ENCODE data around the gene B3GNT9.

B3GNT9 gene

GRCh38 chr16:67109407-67110135 is 41.2 kb downstream of the B3GNT9 start, which contains the start of gene PHAF1:
Gene PHAF1 (plus strand): TSS chr16:67109941. CDS start chr16:67110176, 235 bp downstream.
- DNase-seq = peak; percentile 96

GRCh38 chr16:67108931-67109406 is 41.8 kb downstream of the B3GNT9 start:
- no peak for DNase-seq

DNA sequence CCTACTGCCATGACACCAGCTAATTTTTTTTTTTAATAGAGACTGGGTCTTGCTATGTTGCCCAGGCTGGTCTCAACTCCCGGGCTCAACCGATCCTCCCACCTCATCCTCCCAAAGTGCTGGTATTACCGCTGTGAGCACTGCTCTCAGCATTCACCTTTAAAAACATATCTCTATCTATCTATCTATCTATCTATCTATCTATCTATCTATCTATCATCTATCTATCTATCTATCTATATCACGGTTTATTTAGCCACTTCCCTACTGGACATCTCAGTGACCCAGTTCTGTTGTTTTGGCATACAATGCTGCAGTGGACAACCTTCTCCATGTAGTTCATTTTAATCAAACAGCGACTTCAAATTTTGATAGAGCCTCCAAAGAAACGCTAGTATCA is 42.3 kb downstream of the B3GNT9 start:
- DNase-seq = no peak

DNA sequence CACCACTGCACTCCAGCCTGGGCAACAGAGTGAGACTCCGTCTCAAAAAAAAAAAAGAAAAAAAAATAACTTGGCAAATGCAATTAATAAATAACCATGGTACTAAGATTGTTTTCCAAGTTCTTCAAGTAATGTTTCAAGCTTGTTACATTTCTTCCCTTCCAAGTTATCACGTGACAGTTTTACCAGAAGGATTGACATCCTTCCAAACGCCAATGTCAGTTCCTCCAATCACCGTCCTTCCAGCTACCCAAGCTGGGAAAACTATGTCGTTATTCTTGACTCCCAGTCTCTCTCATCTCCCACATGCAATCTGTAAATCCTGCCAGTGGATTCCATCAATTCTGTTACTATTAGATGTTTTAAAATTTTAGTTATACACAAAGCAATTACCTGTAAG is 44.9 kb downstream of the B3GNT9 start:
- no peak for DNase-seq

DNA sequence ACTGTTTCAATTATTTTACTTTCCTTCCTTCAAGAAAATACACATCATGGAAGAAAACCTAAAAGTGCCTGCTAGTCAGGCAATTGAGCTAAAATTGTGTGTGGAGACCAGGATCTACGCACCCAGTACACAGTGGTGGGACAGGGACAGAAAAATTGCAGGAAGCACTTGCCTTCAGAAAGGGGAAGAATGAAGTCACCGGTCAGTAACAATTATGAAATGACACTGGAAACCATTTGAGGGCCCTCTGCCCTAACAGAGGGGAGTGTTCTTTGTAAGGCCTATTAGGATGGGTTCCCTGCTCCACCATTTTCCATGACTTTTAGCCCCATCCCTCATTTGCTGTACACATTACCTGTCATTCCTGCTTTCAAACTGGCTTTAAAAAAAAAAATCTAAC is 45.6 kb downstream of the B3GNT9 start:
- peak; percentile 79 for DNase-seq

DNA sequence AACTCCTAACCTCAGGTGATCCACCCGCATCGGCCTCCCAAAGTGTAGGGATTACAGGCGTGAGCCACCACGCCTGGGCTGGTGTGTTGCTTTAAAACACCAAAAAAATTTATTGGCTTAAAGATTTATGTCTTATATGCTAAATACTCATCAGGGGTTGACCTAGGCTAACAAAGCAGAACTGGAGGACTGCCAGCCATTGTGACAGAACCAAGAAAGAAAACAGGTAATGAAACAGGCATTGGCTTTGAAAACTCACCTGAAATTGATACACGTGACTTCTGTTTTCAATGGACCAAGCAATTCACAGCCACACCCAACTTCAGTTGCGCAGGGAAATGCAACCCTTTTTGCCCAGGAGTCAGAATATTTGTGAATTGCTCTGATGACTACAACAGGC is 46.0 kb downstream of the B3GNT9 start:
- peak; percentile 13 for DNase-seq

- no peak for DNase-seq
Measured at GRCh38 chr16:67104061-67104460, 46.7 kb downstream of the B3GNT9 start.

GRCh38 chr16:67101311-67102082 is 49.3 kb downstream of the B3GNT9 start:
- peak; percentile 9 for DNase-seq

- DNase-seq = peak; percentile 27
Measured at GRCh38 chr16:67100569-67101310, 50.1 kb downstream of the B3GNT9 start.

DNA sequence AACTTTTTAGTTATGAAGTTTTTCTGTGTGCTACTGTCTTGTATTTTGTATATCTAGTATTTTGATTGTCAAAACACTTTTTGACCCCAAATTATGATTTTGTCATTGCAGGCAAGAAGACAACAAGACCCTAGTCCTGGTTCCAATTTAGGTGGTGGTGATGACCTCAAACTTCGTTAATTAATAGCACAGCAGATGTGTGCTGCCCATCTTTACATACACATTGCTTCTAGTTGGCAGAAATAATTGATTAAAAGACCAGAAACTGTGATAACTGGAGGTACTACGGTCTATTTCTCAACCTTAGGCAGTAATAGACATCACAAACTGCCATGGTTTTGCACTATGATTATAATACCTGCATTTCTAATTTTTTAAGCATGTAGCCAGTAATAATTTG is 52.2 kb downstream of the B3GNT9 start:
- no peak for DNase-seq

Data from suppressor macrophage treated with lipopolysaccharide for 4 hours (primary cell).